ENCODE measurements around the gene RASL10B. TPM values are rescaled to one million over a fixed set of nuclear protein-coding genes. Genes with fewer than 3 reads are reported as not detected.
A peak's percentile ranks its signal among the peaks of the same experiment; 100 is the strongest.
"Not testable (repeated sequence)": the region's sequence is repeated elsewhere in the genome, so short reads cannot be mapped to it uniquely, and the experiment has no call there.

Gene RASL10B
- total RNA-seq, 1 experiment from 2014 or later = 1.1 TPM

DNA sequence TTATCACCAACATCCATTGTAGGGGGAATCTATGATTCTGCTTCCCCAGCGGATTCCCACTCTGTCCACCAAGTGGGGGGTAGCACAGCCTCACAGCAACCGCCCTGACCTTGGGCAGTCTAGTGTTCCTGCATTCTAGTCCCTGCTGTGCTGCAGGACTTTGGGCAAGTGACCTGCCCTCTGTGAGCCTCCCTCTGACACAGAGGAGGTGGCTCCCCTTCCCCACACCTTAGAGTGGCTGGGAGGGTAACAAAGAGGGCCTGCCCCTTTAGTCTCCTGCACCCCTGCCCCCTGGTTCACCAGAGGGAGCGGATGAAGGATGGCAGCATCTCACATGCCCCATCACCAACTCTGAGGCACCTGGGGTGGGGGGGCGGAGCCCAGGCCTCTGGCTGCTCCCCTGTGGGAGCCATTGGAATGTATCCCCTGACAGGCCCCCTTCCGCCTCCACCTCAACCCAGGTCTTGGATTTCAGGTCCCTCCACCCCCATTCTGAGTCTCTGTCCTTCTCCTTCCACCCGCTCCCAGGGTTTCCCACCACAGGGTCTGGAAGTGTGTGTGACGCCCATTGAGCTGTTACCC, 11.5 kb downstream of the RASL10B start:
- DNase-seq (ENCODE audit: low read depth) = no peak

DNA sequence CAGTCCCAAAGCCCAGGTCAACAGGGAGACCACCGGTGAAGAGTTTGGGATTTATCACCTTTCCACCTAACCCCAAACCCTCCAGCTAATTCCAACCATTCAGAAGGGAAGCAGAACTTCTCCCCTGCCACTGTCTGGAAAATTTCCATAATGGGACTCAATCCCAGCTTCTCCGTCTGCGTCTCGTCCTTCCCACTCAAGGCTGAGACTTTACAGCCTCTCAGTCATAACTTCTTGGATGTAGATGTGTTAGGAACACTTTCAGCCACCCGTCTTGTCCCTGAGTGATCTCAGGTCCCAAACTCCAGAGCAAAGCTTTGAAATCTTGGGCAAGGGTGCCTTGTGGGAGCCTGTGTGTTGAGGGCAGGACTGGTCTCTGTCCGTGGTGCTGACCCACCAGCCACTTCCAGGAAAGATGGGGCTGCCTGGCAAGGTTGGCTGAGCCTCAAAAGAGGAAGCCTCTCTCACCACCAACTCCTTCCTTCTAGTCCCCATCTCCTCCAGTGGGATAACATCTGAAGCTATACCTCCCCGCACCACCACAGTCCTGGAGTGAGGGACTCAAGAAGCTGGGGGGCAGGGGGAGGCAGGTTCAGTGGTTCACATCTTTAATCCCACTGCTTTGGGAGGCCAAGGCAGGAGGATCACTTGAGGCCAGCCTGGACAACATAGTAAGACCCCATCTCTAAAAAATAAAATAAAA, 12.3 kb downstream of the RASL10B start:
- DNase-seq (ENCODE audit: low read depth) = peak; percentile 29

DNA sequence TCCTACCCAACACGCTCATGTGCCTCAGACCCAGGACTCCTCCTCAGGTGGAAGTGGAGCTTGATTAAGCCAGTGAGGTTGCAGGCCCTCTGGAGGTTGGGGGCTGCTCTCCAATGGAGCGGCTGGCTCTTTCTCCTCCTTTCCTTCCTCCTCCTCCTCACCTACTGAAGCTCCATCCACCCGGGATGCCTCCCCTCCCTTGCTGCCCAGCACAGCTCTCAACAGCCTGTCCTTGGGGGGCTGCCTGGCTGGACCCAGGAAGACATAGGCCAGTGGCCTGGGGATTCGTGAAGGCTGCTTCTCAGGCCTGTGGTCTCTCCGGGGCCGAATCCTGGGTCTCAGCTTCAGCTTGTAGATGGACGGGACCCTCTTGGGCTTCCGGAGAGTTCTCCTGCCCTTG, 13.4 kb downstream of the RASL10B start:
- no peak for DNase-seq (ENCODE audit: low read depth)

DNA sequence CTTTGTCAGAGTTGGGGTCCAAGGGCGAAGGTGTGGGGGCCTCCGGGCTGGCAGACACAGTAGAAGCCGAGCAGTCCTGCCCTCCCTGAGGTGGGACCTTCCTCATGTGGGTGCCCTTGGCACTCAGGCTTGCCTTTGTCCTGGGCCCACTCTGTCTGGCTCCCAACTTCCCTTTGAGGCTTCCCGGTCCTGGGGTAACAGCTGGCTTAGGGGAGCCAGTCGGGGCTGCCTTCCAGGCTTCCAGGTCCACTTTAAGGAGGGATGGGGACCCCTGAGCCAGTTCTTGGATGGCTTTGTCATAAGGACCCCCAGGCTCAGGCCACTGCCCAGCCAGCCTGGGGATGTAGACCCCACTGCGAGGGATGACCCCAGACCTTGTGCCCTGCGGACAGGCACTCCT, 13.8 kb downstream of the RASL10B start:
- DNase-seq (ENCODE audit: low read depth) = no peak

DNA sequence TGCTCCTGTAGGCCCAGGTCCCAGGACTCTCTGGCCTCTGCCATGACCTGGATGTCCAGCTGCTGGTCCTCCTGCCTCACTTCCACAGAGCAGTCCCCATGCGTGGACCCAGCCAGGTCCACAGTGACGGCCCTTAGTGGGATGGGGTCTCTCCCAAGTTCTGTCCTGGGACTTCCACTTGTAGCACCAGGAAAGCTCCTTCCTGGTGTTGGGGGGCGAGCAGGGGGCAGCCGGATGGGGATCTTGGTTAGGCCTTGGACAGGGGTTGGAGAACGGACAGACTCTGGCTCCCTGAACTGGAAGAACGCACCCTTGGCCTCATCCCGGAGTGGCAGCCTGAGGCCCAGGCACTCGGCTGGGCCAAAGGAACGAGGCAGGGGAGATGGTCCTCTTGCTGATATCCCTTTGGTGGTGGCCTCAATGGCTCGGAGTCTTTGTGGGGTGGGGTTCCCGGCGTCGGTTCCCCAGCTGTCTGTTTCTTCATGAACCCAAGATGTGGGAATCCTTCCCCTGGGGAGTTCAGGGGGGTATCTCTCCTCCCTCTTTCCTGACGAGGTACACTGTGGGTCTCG, 14.4 kb downstream of the RASL10B start:
- DNase-seq (ENCODE audit: low read depth) = no peak

DNA sequence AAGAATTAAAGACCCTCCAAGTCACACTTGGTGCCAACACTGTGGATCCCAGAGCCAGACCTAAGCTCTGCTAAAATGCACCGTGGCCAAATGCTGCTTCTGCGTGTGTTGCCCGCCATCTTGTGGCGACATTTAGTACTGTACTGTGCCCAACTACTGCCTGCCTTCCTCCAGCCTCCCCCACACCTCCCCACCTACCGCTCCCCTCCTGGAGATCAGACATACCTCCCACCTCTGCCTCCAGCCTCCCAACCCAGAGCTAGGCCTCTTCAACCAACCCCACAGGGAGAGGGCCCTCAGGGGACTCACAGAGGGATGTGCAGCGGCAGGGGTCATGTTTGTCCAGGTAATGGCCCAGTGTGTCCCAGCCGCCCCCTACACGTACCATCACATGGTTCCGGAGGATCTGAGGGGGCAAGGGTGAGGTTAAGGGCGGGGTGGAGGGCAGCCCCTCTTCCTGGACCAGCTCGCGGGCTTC, 16.1 kb downstream of the RASL10B start:
- DNase-seq (ENCODE audit: low read depth) = peak; percentile 60

DNA sequence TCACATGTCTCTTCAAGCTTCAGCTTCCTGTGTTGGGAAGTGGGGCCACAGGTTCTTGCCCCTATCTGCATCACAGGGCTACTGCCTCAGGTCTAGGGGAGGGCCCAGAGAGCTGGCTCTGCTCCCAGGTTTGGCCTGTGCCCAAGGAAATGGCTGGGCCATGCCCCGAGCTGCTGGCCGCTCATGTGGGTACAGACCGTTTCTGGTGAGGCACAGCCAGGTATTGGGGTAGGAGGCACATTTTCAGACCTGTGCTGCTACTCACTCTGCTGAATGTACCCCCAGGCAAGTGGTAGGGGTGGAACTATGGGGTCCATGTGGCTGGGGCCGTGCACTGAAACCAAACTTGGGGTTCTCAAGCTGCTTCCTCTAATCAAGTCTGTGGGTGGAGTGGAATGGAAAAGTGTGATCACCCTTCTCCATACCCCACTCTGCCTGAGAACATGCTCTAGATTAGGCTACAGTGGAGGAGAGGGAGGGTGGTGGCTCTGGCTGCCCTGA, 17.0 kb downstream of the RASL10B start:
- no peak for DNase-seq (ENCODE audit: low read depth)

DNA sequence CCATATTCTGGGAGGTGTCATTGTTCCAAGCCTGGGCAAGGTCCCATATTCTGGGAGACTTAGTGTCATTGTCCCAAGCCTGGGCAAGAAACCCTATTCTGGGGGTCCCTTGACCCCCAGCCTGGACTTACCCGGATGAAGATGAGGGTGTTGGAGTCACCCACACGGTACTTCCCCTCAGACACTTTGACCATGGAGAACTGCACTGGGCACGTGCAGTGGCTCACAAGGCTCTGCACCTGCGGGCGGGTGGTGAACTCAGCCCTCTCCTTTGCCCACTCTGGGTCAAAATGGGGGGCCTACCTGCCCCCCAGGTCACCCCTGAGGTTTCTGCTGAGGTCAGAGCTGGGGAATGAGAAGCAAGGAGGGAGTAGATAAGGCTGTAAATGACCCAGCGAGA, 17.5 kb downstream of the RASL10B start:
- DNase-seq (ENCODE audit: low read depth) = no peak

DNA sequence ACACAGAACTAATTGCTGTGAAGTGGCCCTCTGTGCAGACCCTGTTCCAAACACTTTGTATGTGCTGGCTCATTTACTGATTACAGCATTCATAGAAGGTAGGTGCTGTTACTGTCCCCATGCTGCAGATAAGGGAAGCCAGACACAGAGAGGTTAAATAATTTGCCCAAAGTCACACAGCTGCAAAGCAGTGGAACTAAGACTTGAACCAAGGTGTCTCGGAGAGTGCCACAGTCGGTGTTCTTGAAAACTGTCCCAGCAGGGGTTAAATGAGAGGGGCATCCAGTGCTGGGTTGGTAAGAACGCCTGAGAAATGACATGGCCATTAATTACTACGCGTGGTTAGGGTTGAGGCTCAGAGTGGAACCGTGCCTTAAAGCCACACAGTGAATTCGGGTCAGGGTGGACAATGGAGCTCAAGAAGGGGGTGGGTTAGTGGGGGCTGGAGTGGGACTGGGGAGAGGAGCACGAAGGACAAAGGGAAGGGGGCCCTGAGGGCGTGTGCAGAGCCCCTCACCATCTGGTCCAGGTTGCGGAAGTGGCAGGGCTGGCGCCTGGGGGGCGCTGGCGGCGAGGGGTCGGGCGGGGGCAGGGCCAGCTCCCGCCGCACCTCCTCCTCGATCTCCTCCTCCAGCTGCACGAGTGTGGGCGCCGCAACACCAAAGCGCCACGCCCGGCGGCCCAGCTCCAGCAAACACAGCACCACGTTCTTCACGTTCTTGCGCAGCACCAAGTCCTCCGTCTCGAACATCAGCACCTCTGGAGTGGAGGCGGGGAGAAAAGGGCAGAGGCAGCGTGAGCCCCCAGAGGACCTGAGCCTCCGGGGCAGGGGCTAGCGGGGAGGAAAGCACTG, 18.3 kb downstream of the RASL10B start:
- DNase-seq (ENCODE audit: low read depth) = no peak

DNA sequence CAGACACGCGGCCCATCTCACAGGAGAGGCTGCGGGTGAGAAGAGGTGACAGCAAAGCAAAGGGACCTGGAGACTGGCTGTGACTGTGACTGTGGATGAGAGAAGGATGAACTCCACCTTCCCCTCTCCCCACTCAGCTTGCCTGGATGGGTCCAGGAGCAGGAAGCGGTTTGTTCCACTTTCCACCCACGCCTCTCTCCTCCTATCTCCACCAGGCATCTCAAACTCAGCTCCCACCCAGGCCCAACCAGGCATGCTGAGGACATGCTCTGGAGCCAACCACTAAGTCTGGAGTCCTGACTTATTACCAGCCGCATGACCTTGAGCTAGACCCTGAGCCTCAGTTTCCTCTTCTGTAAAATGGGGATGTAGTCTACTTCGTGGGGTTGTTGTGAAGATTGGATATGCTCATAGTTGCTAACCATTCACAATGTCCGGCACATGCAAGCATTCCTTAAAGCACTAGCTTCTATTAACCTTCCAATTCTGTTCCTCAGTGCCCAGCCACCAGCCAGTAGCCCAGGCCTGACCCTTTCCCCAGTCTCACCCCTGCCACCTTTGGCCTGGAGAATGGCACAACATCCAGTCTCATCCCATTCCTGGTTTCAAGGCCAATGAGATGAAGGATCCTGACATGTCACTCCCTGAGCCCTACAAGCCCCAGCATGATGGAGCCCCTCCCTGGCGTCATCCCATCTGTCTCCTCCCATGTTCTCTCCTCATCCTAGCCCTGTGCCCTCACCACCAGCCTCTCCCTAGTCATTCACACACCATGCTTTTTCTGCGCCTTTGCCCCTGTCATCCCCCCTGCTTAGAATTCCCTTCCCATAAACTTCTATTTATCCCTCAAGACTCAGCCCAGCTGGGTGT, 19.3 kb downstream of the RASL10B start:
- DNase-seq (ENCODE audit: low read depth) = no peak

DNA sequence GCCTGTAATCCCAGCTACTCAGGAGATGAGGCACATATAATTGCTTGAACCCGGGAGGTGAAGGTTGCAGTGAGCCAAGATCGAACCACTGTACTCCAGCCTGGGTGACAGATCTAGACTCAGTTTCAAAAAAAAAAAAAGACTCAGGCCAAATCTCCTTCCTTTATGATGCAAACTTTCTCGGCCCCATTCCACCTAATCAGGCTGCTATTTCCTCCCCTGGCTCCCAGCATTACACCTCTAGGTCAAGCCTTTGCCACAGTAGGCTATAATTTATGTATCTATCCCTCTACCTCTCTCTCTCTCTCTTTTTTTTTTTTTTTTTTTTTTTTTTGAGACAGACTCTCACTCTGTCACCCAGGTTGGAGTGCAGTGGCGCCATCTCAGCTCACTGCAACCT, 20.1 kb downstream of the RASL10B start:
- not testable (repeated sequence) for DNase-seq (ENCODE audit: low read depth)

DNA sequence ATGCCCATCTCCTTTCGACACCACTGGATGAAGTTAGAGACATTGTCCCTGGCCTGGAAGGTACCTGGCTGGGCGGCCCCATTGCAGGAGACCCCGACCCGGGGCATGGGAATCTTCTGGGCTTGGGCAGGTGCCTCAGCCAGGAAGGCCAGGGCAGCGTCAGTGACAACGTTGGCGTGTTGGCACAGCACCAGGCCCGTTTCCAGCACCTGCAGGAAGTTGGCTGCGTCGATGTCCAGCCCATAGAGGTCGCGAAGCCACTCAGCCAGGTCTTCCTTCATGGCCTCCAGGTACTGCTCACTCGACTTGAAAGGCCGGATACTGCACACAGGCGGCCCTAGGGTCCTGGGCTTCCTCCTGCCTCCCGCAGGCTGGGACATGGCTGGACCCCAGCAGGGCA, 21.0 kb downstream of the RASL10B start:
- DNase-seq (ENCODE audit: low read depth) = no peak

DNA sequence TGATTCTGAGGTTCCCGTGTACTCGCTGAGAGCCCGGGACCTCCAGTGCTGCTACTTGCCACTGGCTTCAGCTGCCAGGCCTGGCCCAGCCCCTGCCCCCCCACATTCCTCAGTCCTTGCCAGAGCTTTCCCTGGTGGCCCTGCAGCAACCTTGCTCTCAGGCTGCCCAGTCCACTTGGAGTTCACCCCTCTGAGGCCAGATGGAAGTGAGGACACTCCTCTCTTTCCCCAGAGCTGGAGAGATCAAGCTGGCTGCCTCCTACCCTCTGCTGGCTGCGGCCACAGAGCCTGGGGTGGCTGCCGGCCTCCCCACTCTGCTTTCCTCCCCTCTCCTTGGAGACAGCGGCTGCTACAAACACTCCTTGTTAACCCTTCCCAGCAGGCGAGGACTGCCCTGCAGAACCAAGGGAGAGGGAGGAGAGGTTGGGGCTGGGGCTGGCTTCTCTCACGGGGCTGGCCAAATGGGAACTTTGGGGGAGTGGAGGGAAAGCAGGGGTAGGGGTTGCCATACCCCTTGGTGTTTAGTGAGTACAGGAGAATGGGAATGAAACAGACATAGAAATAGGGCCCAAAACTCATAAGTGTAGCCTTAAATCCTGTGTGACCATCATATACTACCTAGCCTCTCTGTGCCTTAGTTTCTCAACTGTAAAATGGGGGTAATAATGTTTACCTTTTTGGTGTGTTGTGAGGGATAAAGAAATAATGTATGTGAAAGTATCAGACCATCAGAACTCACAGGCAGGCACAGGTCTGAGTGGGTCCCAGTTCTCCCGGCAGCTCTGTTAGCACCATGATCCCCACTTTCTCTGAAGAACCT, 21.7 kb downstream of the RASL10B start, which contains the start of gene GAS2L2:
Gene GAS2L2, minus strand, starts transcription at position 295 of the 820 bp plus-strand sequence. CDS start 389 bp downstream, outside the sequence.
- no peak for DNase-seq (ENCODE audit: low read depth)

DNA sequence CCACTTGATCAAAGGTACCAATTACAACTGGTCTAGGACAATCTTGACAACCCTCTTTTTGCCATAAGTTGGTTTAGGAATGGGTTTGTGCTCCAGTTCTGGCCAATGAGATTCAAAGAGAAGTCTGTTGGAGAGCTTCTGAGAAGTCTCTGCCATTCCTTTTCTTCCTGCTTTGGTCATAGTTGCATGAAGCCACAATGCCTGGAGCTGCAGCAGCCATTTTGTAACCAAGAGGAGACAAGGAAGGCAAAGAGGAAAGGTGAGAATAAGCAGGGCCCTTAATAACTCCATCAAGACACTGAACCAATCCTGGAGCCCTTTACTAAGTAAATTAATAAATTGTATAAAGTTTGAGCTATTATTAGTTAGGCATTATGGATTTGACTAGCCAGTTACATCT, 25.8 kb downstream of the RASL10B start:
- no peak for DNase-seq (ENCODE audit: low read depth)

DNA sequence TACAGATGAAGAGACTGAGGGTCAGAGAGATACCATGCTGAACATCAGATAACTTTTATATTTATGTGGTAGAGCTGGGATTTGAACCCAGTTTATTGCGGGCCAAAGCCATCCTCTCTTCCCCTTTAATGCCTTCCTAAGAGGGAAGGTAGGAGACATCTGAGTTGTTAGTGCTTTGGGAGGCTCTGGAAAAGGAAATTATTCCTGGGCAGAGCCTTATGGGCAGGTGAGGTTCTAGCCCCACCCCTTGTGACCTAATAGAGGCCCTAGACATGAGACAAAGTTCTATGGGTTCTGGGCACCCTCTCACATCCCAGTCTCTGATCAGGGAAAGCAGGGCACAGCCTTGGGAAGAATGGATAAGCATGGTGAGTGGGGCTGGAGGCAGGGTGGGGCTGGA, 29.1 kb downstream of the RASL10B start, which contains the start of gene C17orf50:
Gene C17orf50, plus strand, starts transcription at position 301 of the 400 bp plus-strand sequence. Its CDS starts 55 bp downstream, at position 356.
- DNase-seq (ENCODE audit: low read depth) = no peak

DNA sequence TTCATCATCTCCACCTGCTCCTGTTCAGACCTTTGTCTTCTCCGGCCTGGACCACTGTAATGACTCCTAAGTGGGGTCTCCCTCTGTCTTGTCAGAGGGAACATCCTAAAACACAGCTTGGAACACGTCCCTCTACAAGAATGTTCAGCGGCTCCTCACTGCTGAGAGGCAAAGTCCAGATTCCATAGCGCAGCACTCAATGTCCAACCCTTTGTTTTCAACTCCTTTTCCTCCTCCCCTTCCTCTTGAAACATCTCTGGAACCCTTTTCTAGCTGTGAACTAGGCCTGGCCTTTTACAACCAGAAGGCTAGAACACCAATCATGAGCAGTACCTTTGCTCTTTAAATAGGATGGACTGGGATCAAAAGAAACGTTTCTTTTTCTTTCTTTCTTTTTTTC, 30.2 kb downstream of the RASL10B start:
- no peak for DNase-seq (ENCODE audit: low read depth)

DNA sequence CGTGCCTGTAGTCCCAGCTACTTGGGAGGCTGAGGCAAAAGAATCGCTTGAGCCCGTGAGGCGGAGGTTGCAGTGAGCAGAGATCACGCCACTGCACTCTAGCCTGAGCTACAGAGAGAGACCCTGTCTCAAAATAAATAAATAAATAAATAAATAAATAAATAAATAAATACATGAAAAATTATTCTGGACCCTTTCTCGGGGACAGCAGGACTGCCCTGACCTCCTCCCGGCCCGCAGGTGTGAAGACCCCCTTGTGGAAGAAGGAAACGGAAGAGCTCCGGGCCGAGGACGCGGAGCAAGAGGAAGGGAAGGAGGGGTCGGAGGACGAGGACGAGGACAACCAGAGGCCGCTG, 32.3 kb downstream of the RASL10B start:
- DNase-seq (ENCODE audit: low read depth) = no peak

DNA sequence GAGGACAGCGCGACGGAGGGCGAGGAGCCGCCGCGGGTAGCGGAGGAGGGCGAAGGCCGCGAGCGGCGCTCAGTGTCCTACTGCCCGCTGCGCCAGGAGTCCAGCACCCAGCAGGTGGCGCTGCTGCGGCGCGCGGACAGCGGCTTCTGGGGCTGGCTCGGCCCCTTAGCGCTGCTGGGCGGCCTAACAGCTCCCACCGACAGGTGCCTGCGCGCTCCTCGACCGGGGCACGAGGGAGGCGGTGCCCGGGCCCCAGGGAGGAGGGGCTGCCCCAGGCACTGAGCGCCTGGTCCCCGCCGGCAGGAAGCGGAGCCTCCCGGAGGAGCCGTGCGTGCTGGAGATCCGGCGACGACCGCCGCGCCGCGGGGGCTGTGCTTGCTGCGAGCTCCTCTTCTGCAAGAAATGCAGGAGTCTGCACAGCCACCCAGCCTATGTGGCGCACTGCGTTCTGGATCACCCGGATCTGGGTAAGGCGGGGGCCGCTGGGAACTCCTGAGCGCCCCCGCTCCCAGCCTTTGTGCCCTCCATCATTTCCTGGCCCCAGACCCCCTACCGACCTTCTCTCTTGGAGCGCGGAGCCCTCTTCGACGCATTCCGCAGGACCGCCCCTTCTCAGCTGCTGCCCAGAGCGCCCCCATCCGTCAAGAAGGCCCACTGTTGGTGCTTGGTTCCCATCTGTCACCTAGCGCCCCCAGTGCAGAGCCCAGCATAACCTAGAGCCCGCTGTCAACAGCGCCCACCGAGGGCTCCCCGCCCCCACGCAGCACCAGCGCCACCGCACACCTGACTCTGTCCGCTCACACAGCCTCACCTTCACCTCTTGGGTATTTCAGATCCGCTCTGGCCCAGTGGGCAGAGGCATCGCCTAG, 32.9 kb downstream of the RASL10B start:
- peak; percentile 74 for DNase-seq (ENCODE audit: low read depth)

DNA sequence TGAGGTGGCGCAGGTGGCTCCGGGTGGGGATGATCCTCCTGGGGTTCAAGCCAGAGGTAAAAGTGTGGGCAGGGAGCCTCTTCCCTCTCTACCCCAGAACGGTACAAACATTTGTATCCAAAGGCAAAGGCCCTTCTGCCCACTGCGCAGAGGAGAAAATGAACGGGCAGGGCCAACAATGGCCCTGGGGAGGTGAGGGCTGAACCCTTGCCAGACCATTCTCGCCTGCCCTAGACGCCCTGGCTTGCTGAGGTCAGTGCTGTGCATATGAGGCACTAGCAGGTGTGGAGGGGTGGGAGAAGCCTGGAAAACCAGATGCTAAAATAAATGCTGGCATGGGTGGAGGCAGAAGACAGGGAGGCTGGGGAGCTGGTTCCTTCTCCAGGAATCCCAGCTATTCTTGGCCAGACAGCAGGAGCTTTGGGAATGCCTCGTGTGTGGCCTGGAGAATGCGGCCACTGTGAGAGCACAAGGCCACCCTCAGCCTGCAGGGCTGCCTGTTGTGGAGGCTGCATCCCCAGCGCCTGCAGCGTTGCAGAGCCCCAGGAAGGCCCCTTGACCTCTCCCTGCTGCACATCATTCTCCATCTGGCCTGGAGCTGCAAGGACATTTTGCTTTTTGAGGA, 33.8 kb downstream of the RASL10B start:
- DNase-seq (ENCODE audit: low read depth) = no peak

Data from RPMI7951 (cell line).